Measurements from ENCODE around the gene CD79A. TPM values are rescaled to one million over a fixed set of nuclear protein-coding genes. Genes with fewer than 3 reads are reported as not detected.
"Not testable (repeated sequence)": the region's sequence is repeated elsewhere in the genome, so short reads cannot be mapped to it uniquely, and the experiment has no call there.

The CD79A gene
- total RNA-seq, 2 donors from 2014 or later: 3.3 to 7.0 TPM

GRCh38 chr19:41875973-41876372 is 1.1 kb upstream of the CD79A start:
- DNase-seq (ENCODE audit: low spot score in 2 of 2); H3K9me3 Mint-ChIP-seq: not testable (repeated sequence)
- H3K27ac Mint-ChIP-seq: peak overlapping the region; percentile 57 to 87

DNA sequence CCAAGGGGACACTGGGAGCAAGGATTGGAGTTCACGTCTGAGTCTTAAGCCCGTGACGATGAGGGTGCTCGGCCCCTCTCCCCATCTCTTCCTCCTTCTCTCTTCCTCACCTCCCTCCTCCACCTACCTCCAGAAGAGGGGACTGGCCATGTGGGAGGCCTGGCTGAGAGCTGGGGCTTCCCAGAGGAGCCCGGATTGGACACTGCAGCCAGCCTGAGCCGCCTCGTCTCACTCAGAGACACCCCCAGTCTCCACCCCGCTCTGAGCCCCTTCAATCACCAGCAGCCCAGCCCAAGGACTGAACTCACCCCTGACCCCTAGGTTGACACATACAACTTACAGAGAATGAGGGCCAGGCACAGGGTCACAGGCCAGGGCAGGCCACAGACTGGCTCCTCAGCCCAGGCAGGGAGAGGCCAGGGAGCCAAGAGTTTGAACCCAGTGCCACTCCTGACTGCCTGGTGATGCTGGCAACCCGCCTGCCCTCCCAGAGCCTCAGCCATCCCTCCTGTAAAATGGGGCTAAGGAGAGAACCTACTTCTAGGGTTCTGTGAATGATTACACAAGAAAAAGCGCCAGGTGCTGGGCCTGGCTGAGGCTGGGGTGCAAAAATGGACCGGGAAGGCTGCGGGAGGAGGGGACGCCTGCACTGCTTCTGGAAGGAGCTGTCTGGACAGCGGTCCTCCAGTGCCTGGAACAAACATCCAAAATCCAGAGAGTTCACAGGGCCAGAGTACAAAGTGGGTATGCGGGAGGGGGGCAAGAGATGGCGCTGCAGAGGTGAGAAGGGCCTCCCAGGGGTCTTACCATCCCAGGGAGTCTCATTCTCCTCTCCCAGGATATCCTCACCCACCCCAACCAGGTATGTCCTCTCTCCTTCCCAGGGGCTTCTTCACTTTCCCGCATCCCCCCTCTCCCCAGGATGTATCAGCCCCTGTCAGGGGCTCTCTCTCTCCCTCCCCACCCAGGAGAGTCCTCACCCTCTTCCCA is 1.1 kb downstream of the CD79A start:
- DNase-seq (ENCODE audit: low spot score in 2 of 2): no peak
- peak overlapping the region; percentile 29 to 87 for H3K27ac Mint-ChIP-seq
- H3K36me3 Mint-ChIP-seq: peaks cover 9 to 10% of the 10 kb centered on the region in 2 donors
- no peak for ATAC-seq
- H3K9me3 Mint-ChIP-seq: no peaks in the 10 kb centered on the region

More at GRCh38 chr19:41875973-41876372, 1.1 kb upstream of the CD79A start:
- peaks cover 0 to 15% of the 10 kb centered on the region in 2 donors for H3K36me3 Mint-ChIP-seq
- ATAC-seq: not testable (repeated sequence)

DNA sequence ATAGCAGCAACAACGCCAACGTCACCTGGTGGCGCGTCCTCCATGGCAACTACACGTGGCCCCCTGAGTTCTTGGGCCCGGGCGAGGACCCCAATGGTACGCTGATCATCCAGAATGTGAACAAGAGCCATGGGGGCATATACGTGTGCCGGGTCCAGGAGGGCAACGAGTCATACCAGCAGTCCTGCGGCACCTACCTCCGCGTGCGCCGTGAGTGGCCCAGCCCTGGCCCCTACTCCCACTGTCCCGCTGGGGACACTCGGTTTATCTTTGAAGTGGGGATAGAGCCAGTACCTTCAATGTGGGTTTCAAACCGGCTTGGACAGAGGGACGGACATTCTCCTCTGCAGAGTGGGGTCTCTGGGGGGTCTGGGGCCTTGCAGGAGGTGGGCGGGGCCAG is 2.0 kb downstream of the CD79A start:
- DNase-seq (ENCODE audit: low spot score in 2 of 2) (no peak), ATAC-seq (no peak)
- no peaks in the 10 kb centered on the region for H3K9me3 Mint-ChIP-seq
- H3K27ac Mint-ChIP-seq: peak overlapping the region in 1 of 2 donors; percentile 87
- H3K36me3 Mint-ChIP-seq: peaks cover 15 to 17% of the 10 kb centered on the region in 2 donors

- H3K9me3 Mint-ChIP-seq: no peaks in the 10 kb centered on the region
- DNase-seq (ENCODE audit: low spot score in 2 of 2) (no peak), ATAC-seq (no peak)
- H3K36me3 Mint-ChIP-seq: peaks cover 18 to 24% of the 10 kb centered on the region in 2 donors
- H3K27ac Mint-ChIP-seq: no peak overlapping the region
These were observed 2.7 kb downstream of the CD79A start for GRCh38 chr19:41879670-41880328.

GRCh38 chr19:41880329-41880708 is 3.2 kb downstream of the CD79A start:
- DNase-seq (ENCODE audit: low spot score in 2 of 2) (no peak), ATAC-seq (no peak)
- Mint-ChIP-seq H3K27ac (no peak overlapping the region), H3K9me3 (no peaks in the 10 kb centered on the region), H3K36me3 (peaks cover 23 to 30% of the 10 kb centered on the region in 2 donors)

GRCh38 chr19:41882568-41883462 is 5.7 kb downstream of the CD79A start, which contains the start of gene ARHGEF1:
ARHGEF1 (plus strand) TSS chr19:41883184; CDS start chr19:41888083, 4,899 bp downstream.
- DNase-seq (ENCODE audit: low spot score in 2 of 2) (peak in 1 of 2 donors; percentile 55), ATAC-seq (no peak)
- Mint-ChIP-seq H3K9me3 (no peaks in the 10 kb centered on the region), H3K36me3 (peaks cover 30 to 32% of the 10 kb centered on the region in 2 donors), H3K27ac (peak within 1 kb of the TSS; percentile 92 to 96)

- H3K27ac Mint-ChIP-seq: peak overlapping the region; percentile 85 to 96
- DNase-seq (ENCODE audit: low spot score in 2 of 2) (no peak), ATAC-seq (no peak)
- H3K36me3 Mint-ChIP-seq: peaks cover 30 to 38% of the 10 kb centered on the region in 2 donors
- H3K9me3 Mint-ChIP-seq: no peaks in the 10 kb centered on the region
These were observed 6.4 kb downstream of the CD79A start for GRCh38 chr19:41883463-41883820.

GRCh38 chr19:41883821-41884733 is 7.0 kb downstream of the CD79A start:
- ATAC-seq: peak; percentile 54 to 78
- peak overlapping the region; percentile 85 to 96 for H3K27ac Mint-ChIP-seq
- DNase-seq (ENCODE audit: low spot score in 2 of 2): peak; percentile 80 to 91
- no peaks in the 10 kb centered on the region for H3K9me3 Mint-ChIP-seq
- H3K36me3 Mint-ChIP-seq: peaks cover 30 to 43% of the 10 kb centered on the region in 2 donors

DNA sequence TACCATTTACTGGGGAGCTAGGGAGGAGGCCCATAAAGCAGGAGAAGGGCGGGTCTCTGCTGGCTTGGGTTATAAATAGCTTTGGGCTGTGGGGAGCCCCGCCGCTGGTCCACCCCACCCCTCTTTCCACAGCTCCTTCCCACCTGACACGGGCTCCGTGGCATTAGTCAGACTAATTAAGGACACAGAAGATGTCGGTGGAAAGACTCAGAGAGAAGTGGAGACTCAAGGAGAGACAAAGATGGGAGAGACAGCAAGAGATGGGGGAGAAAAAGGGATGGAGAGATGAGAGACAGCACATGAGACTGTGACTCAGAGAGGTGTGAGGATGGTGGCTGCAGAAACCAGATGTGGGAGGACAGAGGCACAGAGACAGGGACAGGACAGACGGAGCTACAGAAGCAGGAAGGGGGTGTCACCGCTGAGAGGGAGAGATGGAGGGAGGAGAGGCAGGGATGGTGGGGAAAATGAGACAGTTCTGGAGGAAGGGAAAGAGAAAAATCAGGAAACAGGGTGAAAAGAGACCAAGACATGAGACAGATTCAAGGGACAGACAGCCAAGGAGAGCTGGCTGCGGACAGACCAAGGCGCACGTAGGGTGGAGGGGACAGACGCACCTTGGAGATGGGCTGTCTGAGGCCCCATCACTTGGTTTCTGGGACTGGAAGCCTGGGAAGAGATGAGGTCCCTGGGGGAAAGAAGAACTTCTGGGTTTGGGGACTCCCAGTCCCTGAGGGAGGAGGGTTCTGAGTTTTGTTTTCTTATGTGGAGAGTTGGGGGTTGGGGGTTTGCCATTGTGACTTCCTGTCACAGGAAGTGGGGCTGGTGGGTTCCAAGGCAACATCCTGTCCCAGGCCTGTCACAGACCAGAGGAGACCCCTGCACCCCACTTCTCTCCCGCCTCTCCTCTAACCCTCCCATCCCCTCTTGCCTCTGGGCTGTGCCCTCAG is 10.0 kb downstream of the CD79A start:
- peaks cover 35 to 56% of the 10 kb centered on the region in 2 donors for H3K36me3 Mint-ChIP-seq
- DNase-seq (ENCODE audit: low spot score in 2 of 2) (peak; percentile 59 to 78), ATAC-seq (peak; percentile 47 to 67)
- no peaks in the 10 kb centered on the region for H3K9me3 Mint-ChIP-seq
- peak overlapping the region; percentile 23 to 85 for H3K27ac Mint-ChIP-seq

DNA sequence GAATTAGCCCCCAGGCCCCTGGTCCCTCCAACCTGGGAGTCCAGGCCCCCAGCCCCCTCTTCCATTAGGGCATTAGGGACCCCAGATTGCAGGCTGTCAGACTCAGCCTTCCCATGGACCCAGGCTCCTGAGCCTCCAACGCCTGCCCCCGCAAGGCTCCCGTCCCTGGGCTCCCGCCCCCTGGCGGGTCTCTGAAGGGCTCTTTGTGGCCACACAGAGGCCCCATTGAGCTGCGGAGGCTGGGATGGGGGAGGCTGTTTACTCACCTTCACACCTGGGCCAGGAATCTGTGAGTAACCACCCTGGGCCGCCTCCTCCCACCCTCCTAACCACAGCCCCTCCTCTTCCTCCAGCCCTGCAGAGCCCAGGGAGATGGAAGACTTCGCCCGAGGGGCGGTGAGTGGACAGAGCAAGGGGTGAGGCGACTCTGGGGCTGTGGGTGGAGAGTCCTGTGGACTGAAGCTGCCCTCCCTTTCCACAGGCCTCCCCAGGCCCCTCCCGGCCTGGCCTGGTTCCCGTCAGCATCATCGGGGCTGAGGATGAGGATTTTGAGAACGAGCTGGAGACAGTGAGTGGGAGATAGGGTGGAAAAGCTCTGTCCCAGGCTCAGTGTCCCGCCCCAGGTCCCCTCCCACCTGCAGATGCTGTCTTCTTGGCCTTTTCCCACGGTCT is 10.8 kb downstream of the CD79A start:
- H3K36me3 Mint-ChIP-seq: peaks cover 28 to 49% of the 10 kb centered on the region in 2 donors
- peak; percentile 74 to 78 for ATAC-seq
- DNase-seq (ENCODE audit: low spot score in 2 of 2): peak; percentile 82 to 91

DNA sequence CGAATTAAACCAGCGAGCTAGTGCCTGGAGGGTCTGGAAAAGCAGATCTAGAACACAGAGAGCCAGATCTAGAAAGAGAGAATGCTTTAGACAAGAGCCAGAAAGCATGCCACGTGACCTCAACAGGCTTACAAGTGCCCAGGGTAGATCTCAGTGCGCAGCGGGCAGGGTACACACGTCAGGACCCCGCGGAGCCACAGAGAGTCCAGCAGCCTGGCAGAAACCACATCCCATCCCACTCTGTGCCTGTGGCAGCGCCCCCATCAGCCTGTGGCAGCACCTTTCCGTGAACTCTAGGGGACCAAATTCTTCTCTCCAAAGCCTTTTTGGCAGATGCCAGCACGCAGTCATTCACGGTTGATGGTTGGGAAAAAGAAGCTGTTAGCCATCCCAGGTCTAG is 11.8 kb downstream of the CD79A start:
- peak overlapping the region; percentile 76 to 85 for H3K27ac Mint-ChIP-seq
- peaks cover 21 to 42% of the 10 kb centered on the region in 2 donors for H3K36me3 Mint-ChIP-seq
- no peak for ATAC-seq
- no peak for DNase-seq (ENCODE audit: low spot score in 2 of 2)
- H3K9me3 Mint-ChIP-seq: no peaks in the 10 kb centered on the region

More for the DNA sequence above, 10.8 kb downstream of the CD79A start:
- Mint-ChIP-seq H3K27ac (peak overlapping the region; percentile 23 to 85), H3K9me3 (no peaks in the 10 kb centered on the region)

GRCh38 chr19:41889896-41890295 is 12.8 kb downstream of the CD79A start:
- DNase-seq (ENCODE audit: low spot score in 2 of 2) (no peak), ATAC-seq (no peak)
- Mint-ChIP-seq H3K36me3 (peaks cover 11 to 37% of the 10 kb centered on the region in 2 donors), H3K9me3 (no peaks in the 10 kb centered on the region), H3K27ac (peak overlapping the region in 1 of 2 donors; percentile 85)

- Mint-ChIP-seq H3K27ac (no peak overlapping the region), H3K36me3 (peaks cover 6 to 34% of the 10 kb centered on the region in 2 donors)
- no peak for DNase-seq (ENCODE audit: low spot score in 2 of 2)
These were observed 13.9 kb downstream of the CD79A start for GRCh38 chr19:41890936-41891335.

More at GRCh38 chr19:41890936-41891335, 13.9 kb downstream of the CD79A start:
- no peak for ATAC-seq
- H3K9me3 Mint-ChIP-seq: no peaks in the 10 kb centered on the region

All from activated naive CD4-positive, alpha-beta T cell treated with anti-CD3 and anti-CD28 coated beads, Interleukin-2, amount 50 U/mL, for 72 hours (primary cell).